ENCODE results near the gene EIF3I.

Gene EIF3I

GRCh38 chr1:32198237-32199042, 23.8 kb upstream of the EIF3I start:
- no peak for DNase-seq

- no peak for DNase-seq
Measured at GRCh38 chr1:32199043-32199716, 23.0 kb upstream of the EIF3I start.

DNA sequence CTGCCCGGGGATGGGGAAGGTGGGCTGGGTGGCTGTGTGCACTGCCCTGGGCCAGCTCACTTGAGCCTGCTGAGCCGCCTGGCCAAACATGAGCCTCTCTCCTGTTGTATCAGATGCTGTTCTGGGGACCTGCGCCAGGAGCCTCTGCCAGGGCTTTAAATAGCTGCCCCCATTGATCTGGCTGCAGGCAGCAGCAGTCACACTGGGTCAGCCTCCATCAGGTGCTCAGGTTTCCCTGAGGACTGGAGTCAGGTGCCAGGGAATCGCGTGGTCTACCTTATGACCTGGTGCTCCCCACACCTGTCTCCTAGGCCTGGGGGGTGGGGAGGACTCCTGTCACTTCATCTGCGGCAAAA, 22.5 kb upstream of the EIF3I start:
- no peak for DNase-seq

- DNase-seq, result peak; percentile 46 to 80 (median 64)
Measured at GRCh38 chr1:32200226-32201010, 21.8 kb upstream of the EIF3I start, which contains the start of gene CCDC28B. Gene CCDC28B (plus strand): TSS chr1:32200595. CDS start chr1:32201936, 1,341 bp downstream.

DNA sequence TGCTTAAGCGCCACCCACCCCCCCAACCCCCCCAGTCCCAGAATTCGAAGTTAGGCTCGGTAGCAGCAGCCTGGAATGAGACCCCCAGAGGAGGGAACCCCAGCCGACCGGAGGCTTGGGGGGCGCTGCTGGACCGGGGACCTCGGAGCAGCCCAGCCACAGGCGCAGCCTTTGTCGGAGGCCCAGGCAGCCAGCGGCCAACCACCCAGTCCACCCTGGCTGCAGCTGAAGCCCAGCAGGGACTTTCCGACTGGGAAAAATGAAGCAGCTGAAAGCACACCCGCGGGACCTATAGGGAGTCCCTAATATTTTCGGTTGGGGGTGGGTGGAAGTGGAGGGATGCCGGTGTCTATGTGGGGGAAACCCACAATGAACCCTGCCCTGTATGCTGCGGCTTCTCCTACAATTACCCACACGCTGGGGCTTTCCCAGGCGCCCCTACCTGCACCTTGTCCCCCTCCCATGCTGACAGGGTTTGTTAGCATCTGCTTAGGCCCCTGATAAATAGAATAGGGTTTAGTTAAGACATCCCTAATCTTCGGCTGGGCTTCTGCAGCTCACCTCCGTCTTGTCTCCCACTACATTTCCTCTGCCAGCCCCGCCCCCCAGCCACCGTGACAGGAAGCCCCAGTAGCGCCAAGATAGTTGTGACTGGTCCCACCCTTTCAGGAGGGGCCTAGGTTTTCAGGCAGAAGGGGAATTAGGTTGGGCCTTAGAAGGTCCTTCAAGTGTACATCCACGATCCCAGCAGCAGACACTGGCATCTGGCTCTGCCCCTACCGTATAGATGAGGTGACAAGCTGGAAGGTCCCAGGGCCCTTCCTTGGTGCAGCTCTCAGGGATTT, 21.0 kb upstream of the EIF3I start:
- peak; percentile 66 to 80 (median 76) for DNase-seq

DNA sequence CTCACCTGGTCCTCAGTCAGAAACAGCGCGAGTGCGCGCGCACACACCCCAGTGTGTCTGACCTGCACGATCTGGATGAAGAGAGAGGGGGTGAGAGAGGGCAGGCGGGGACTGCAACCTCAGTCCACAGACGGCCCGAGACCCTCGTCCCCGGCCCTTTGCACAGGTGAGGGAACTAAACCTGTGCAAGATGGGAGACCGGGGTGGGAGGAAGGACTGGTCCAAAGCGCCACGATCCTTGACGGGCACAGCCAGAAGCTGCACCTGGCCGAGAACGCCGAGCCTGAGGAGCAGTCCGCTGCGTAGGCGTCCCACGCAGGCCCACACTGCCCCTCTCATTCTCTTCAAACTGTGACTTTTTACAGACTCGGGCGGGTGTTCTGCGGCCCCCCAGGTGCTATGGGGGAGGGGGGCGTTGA, 17.3 kb upstream of the EIF3I start:
- no peak for DNase-seq

DNA sequence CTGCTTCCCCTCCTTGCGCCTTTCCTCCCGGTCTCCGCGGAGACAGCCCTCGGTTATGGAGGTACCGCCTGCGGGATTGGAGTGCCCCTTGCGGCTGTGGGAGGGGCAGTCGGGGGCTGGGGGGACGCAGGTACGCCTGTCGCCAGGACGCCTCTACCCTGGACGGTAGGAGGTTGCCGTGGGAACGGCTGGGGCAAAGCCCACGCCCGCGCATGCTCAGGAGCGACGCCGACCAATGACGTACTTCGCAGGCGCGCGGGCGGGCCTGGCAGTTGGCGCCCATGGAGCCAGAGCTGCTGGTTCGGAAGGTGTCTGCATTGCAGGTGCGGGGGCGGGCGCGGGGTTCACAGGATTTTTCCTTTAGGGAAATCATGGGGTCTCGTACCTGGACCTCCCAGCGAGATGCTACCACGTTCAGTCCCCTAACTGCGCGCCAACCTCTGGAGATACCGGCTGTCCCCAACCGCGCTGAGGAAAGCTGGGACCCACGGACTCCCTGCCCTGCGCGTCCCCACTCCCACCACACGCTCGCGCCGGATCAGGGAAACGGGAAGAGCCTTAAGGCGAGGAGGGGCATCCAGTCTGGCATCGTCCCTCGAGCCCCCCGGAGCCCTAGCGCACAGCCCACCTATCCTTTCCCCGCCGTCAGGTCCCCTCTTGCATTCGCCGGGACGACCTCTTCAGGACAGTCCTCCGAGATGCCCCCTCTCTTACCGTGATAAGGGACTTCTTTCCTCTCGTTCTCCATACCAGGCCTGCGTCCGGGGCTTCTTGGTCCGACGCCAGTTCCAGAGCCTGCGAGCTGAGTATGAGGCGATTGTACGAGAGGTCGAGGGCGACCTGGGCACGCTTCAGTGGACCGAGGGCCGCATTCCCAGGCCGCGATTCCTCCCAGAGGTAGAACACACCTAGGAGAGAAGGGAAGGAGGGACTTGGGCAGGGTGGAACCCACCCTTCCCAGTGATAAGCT, 16.5 kb upstream of the EIF3I start, which contains the start of gene IQCC:
Gene IQCC, plus strand, starts transcription at position 271 of the 970 bp plus-strand sequence. Its CDS starts 11 bp downstream, at position 282.
- DNase-seq, result peak; percentile 69 to 84 (median 82)

- no peak for DNase-seq
Measured at GRCh38 chr1:32208469-32208868, 13.7 kb upstream of the EIF3I start.

DNA sequence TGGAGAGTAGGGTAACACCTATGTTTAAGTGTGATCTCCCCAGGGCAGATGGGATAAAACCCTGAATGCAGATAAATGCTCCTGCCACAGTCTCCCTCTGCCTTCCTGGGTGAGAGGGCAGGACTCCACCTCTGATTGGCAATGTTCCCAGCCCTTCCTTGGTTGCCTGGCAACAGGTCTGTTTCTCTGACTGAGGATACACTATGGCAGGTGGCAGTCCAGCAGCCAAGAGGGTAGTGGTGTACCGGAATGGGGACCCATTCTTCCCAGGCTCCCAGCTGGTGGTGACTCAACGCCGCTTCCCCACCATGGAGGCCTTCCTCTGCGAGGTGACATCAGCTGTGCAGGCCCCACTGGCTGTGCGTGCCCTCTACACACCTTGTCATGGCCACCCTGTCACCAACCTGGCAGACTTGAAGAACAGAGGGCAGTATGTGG, 13.3 kb upstream of the EIF3I start, which contains the start of gene DCDC2B:
Gene DCDC2B, plus strand, starts transcription at position 199 of the 438 bp plus-strand sequence. Its CDS starts 5 bp downstream, at position 204.
- DNase-seq, result no peak

DNA sequence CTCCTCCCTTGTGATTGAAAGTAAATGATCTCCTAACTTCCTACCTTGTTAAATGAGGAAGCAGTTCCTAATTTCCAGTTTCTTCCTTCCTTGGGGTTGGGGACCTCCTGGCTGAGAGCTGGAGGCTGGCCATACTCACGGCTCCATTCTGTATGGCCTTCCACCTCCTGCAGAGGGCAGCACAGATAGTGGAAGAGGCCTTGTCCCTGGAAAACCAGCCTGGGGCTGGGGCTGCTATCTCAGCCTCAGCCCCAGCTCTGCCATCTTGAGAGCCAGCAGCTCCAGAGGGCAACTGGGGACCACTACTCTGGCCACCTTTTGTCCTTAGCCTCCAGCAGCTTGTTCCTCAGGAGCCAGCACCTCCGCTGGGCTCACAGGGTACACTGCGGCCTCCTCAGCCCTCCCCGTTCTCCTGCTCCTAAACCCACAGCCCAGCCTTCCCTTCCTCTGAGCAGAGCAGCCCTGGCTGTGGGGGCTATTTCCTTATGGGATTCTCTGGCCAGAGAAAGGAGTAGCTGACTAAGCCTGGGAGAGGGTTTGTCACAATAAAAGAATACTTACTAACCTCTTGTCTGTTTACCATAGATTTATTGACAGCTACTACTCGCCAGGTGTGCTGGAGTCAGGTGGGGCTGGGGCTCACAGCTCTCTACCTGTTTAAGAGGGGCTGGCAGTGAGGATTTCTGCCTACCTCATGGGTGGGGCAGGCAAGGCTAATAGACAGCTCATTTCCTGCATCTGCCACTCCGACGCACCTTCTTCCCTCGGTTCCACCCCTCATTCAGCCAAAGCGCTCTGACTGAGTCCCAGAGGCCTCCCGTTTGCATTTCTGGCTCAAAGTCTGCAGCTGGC, 6.4 kb upstream of the EIF3I start:
- peak in 5 of 6 experiments; percentile 17 to 59 (median 43) for DNase-seq

GRCh38 chr1:32216566-32216965, 5.6 kb upstream of the EIF3I start:
- no peak for DNase-seq

DNA sequence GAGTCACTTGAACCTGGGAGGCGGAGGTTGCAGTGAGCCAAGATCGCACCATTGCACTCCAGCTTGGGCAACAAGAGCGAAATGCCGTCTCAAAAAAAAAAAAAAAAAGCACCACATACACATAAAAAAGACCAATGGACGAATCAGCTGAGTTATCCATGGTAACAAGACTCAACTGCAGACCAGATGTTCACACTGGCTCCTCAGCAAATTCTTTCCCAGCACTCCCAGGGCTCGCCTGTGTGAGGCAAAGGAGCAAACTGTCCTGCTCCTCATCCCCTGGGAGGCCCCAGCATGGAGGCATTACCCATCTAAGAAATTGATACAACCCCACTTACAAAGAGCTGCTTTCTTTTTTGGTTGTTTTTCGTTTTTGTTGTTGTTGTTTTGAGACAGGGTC, 3.2 kb upstream of the EIF3I start:
- no peak for DNase-seq

DNA sequence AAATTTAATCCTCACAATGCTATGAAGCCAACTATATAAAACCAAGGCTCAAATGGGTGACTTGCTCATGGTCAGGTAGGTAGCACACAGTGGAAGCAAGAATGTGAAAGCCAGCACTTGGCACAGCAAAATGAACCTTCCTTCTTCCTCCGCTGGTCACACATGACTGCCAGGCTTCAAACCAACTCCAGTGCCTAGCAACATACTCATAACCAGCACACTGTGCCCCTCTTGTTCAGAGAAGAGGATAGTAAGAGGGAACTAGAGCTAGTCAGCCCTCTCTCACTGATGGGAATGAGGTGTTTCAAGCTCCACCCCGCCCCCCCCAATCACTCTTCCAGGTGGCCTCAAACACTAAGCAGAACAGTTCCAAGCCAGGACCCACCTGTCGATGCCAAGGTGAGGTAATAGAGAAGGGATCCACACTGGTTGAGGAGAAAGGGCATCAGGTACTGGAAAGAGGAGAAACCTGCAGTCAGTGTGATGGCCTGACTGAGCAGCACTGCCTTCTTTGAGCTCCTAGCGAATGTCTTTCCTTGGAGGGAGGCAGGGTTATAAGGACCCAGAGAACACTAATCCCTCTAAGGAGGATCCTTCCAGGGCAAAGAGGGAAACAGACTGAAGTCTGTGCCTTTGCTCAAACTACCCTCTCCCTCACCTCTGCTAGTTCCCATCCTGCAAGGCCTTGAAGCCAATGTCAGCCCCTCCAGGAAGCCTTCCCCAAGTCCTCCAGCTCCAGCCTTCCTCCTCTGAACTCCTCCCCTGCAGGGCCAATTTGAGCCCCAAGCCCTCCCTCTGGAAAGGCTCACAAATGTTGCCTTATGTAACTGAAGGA, 1.2 kb upstream of the EIF3I start:
- no peak for DNase-seq

DNA sequence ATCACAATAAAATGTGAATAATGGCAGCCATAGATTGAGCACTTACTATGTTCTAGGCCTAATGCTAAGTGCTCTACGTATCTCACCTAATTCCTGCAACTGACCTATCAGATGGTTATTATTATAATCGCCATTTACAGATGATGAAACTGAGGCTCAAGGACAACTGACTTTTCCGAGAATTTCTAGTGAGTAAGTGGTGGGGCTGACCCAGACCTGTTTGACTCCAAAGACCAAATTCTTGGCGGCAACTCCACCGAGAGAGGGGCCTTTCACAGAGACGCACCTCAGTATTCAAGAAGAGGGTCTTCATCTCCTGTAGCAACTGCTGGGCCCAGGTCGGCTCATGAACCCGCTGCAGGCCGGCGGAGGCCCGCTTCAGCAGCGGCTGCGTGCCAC, 627 bp upstream of the EIF3I start:
- DNase-seq, result no peak

- no peak for DNase-seq
Measured at GRCh38 chr1:32223683-32224082, 1.5 kb downstream of the EIF3I start.

DNA sequence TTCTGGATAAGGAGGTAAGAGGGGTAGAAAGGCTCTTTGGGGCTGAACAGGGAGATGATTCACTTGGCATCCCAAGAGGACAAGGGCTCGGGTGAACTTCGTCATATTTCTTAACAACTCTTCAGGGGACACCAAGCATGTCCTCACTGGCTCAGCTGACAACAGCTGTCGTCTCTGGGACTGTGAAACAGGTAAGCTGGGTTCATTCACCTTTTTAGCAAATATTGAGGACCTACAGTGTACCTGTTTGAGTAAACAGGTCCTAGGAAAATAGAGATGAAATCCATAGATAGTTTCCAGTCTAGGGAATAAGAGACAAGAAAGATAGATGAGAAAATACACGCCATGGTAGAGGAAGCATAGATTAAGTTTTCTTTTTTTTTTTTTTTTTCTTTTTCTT, 2.1 kb downstream of the EIF3I start:
- no peak for DNase-seq

- DNase-seq, result no peak
Measured at GRCh38 chr1:32228771-32229170, 6.6 kb downstream of the EIF3I start.

GRCh38 chr1:32231843-32232432, 9.7 kb downstream of the EIF3I start:
- no peak for DNase-seq
